ENCODE measurements around the gene ADPRS. TPM values are rescaled to one million over a fixed set of nuclear protein-coding genes. Genes with fewer than 3 reads are reported as not detected.

ADPRS gene
- total RNA-seq, 4 donors from 2014 or later = 9.2 to 23.7 (median 17.2) TPM

- Histone ChIP-seq H3K27ac (peak overlapping the region in 1 of 2 donors; percentile 27), H3K27me3 (no peaks in the 10 kb centered on the region), H3K9me3 (no peaks in the 10 kb centered on the region), H3K4me3 (peak overlapping the region; percentile 41 to 46), H3K4me1 (peaks cover 2 to 9% of the 10 kb centered on the region in 2 donors), H3K36me3 (no peaks in the 10 kb centered on the region)
- no peak for TF ChIP-seq CTCF (IDR thresholded peaks at IDR 0.05)
- no peak for TF ChIP-seq POLR2A (IDR thresholded peaks at IDR 0.05)
- no peak for DNase-seq
- intact Hi-C loops (cut with DNase I; ENCODE audit: low total_unique reads) = no loop called here
Observed at GRCh38 chr1:36084497-36085115, 4.1 kb upstream of the ADPRS start.

DNA sequence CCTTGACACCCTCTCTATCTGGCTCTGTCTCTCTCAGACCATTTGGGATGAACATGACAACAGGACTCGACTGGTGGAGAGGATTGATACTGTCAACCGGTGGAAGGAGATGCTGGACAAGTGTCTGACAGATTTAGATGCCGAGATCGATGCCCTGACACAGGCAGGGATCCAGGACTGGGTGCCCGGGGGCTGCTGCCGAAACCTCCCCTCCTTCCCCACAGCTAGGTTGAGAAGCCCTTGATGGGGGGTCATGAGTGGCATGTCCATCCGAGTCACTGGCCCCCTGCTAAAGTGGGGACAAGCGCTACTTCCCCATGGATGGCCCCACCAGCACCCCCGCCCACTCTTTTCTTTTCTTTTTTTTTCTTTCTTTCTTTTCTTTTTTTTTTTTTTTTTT is 3.6 kb upstream of the ADPRS start:
- H3K4me1 ChIP-seq = peaks cover 8 to 11% of the 10 kb centered on the region in 2 donors
- TF ChIP-seq POLR2A (IDR thresholded peaks at IDR 0.05) = no peak
- H3K27ac ChIP-seq = no peak overlapping the region
- no peaks in the 10 kb centered on the region for H3K9me3 ChIP-seq
- DNase-seq = no peak
- H3K4me3 ChIP-seq = no peak overlapping the region
- no peaks in the 10 kb centered on the region for H3K27me3 ChIP-seq
- intact Hi-C loops (cut with DNase I; ENCODE audit: low total_unique reads) = no loop called here
- H3K36me3 ChIP-seq = no peaks in the 10 kb centered on the region

- H3K27ac ChIP-seq = no peak overlapping the region
- intact Hi-C loops (cut with DNase I; ENCODE audit: low total_unique reads) = no loop called here
- H3K36me3 ChIP-seq = no peaks in the 10 kb centered on the region
- peaks cover 8 to 11% of the 10 kb centered on the region in 2 donors for H3K4me1 ChIP-seq
- TF ChIP-seq CTCF (IDR thresholded peaks at IDR 0.05) (no peak), POLR2A (IDR thresholded peaks at IDR 0.05) (no peak)
- H3K9me3 ChIP-seq = no peaks in the 10 kb centered on the region
- no peak for DNase-seq
- H3K27me3 ChIP-seq = no peaks in the 10 kb centered on the region
- no peak overlapping the region for H3K4me3 ChIP-seq
Observed at GRCh38 chr1:36085686-36086526, 2.8 kb upstream of the ADPRS start.

- no peak overlapping the region for H3K27ac ChIP-seq
- DNase-seq = no peak
- H3K4me1 ChIP-seq = peaks cover 8 to 11% of the 10 kb centered on the region in 2 donors
- H3K9me3 ChIP-seq = no peaks in the 10 kb centered on the region
- no peaks in the 10 kb centered on the region for H3K36me3 ChIP-seq
- no peaks in the 10 kb centered on the region for H3K27me3 ChIP-seq
- TF ChIP-seq CTCF (IDR thresholded peaks at IDR 0.05) = no peak
- TF ChIP-seq POLR2A (IDR thresholded peaks at IDR 0.05) = no peak
- no peak overlapping the region for H3K4me3 ChIP-seq
- intact Hi-C loops (cut with DNase I; ENCODE audit: low total_unique reads) = no loop called here
Observed at GRCh38 chr1:36086529-36087232, 2.0 kb upstream of the ADPRS start.

- Histone ChIP-seq H3K4me1 (peaks cover 8 to 11% of the 10 kb centered on the region in 2 donors), H3K9me3 (no peaks in the 10 kb centered on the region), H3K4me3 (no peak overlapping the region), H3K27me3 (no peaks in the 10 kb centered on the region), H3K36me3 (no peaks in the 10 kb centered on the region), H3K27ac (no peak overlapping the region)
- no peak for TF ChIP-seq CTCF (IDR thresholded peaks at IDR 0.05)
- TF ChIP-seq POLR2A (IDR thresholded peaks at IDR 0.05) = no peak
- intact Hi-C loops (cut with DNase I; ENCODE audit: low total_unique reads) = no loop called here
- no peak for DNase-seq
Observed at GRCh38 chr1:36087233-36088123, 1.2 kb upstream of the ADPRS start.
